HepG2 (cell line): ENCODE measurements around the gene MTOR. TPM values are rescaled to one million over a fixed set of nuclear protein-coding genes. Genes with fewer than 3 reads are reported as not detected.

Experiments used
- GABPA ChIP-seq, 2 experiments: IDR thresholded peaks; 2 replicates each; pipeline ENCODE4 v1.6.1; 2011 to 2016; ENCODE audit warnings: low read depth in 2 of 2, low read length in 1 of 2, missing biosample characterization in 1 of 2, missing genetic modification characterization in 1 of 2
- NFRKB ChIP-seq: fragments of 450-650 bp; IDR thresholded peaks from 2 replicates; pipeline ENCODE4 v1.6.1; 2017
- SOX13 ChIP-seq, 3 experiments: fragments of 450-650 bp in 1 of 3; sonication (generic) in 1 of 3; formaldehyde crosslinking in 1 of 3; IDR thresholded peaks in 2 of 3; conservative IDR thresholded peaks in 1 of 3; 2 replicates each; pipeline versions ENCODE4 v1.5.0 to v1.6.1; 2016 to 2020; ENCODE audit warnings: antibody characterized with exemption in 1 of 3, mild to moderate bottlenecking in 1 of 3, missing compliant biosample characterization in 1 of 3, missing genetic modification reagents in 1 of 3, moderate library complexity in 1 of 3
- ZFP1 ChIP-seq: IDR thresholded peaks from 2 replicates; pipeline ENCODE4 v1.6.1; 2016
- ZKSCAN1 ChIP-seq: fragments of 150-350 bp; IDR thresholded peaks from 2 replicates; pipeline ENCODE4 v1.6.1; 2014; ENCODE audit warnings: low read length
- ZMYM2 ChIP-seq: sonication (generic); formaldehyde crosslinking; IDR thresholded peaks from 2 replicates; pipeline ENCODE4 v1.8.0; 2022; ENCODE audit warnings: mild to moderate bottlenecking, missing genetic modification reagents
- ZNF235 ChIP-seq: sonication (generic); formaldehyde crosslinking; IDR thresholded peaks from 2 replicates; pipeline ENCODE4 v1.8.1; 2023; ENCODE audit warnings: mild to moderate bottlenecking, missing genetic modification reagents, borderline replicate concordance
- ZNF577 ChIP-seq: sonication (generic); formaldehyde crosslinking; IDR thresholded peaks from 2 replicates; pipeline ENCODE4 v1.4.0; 2020; ENCODE audit warnings: mild to moderate bottlenecking, low read depth, missing genetic modification reagents, borderline replicate concordance
- ZNF713 ChIP-seq: sonication (generic); formaldehyde crosslinking; IDR thresholded peaks from 2 replicates; pipeline ENCODE4 v1.4.0; 2020; ENCODE audit warnings: mild to moderate bottlenecking, missing genetic modification reagents
- ZNF792 ChIP-seq: IDR thresholded peaks from 2 replicates; pipeline ENCODE4 v1.6.1; 2016
- polyA plus RNA-seq, 8 experiments: library from polyadenylated mRNA; depleted of rRNA in 3 of 8; stranded (reverse) in 7 of 8; unstranded in 1 of 8; fragments of >200 nt; fragmentation: Illumina TruSeq in 4 of 8; extraction: Trizol in 4 of 8; gene quantifications; 2 replicates each; pipeline versions ENCODE4 v1.2.1 to v1.2.3, GENCODE V29; 2011 to 2016; ENCODE audit warnings: low read depth in 4 of 8, missing spikeins in 1 of 8, mixed read lengths in 1 of 8; ENCODE audit not compliant: insufficient read depth in 1 of 8
- total RNA-seq, 5 experiments: library from RNA; depleted of rRNA; stranded (reverse); fragments of >200 nt; fragmentation: Illumina TruSeq; extraction: Trizol; gene quantifications; 2 replicates each; pipeline ENCODE4 v1.2.3, GENCODE V29; 2016; ENCODE audit warnings: low read depth in 1 of 5
- TF ChIP-seq, protein P1 (sequence below): sonication (generic); formaldehyde crosslinking; IDR thresholded peaks from 2 replicates; pipeline ENCODE4 v1.4.0; 2020; ENCODE audit warnings: missing genetic modification reagents
- TF ChIP-seq, protein P2 (sequence below): sonication (generic); formaldehyde crosslinking; IDR thresholded peaks from one replicate; pipeline ENCODE4 v1.5.1; 2020; ENCODE audit warnings: mild to moderate bottlenecking, missing genetic modification reagents; ENCODE audit errors: not compliant biosample characterization
- TF ChIP-seq, protein P3 (sequence below): sonication (generic); formaldehyde crosslinking; IDR thresholded peaks from 2 replicates; pipeline ENCODE4 v1.9.0; 2021; ENCODE audit warnings: missing genetic modification reagents, mild to moderate bottlenecking, borderline replicate concordance
- TF ChIP-seq, protein P4 (sequence below): IDR thresholded peaks from 2 replicates; pipeline ENCODE4 v1.6.1; 2018; ENCODE audit warnings: missing genetic modification reagents, mild to moderate bottlenecking, missing compliant biosample characterization

Gene MTOR
- total and polyA plus RNA-seq, 2 of the 13 experiments (the other 11 are each of a cell fraction or from before 2014, with no cell fraction given), result 24.6 to 34.6 TPM

DNA sequence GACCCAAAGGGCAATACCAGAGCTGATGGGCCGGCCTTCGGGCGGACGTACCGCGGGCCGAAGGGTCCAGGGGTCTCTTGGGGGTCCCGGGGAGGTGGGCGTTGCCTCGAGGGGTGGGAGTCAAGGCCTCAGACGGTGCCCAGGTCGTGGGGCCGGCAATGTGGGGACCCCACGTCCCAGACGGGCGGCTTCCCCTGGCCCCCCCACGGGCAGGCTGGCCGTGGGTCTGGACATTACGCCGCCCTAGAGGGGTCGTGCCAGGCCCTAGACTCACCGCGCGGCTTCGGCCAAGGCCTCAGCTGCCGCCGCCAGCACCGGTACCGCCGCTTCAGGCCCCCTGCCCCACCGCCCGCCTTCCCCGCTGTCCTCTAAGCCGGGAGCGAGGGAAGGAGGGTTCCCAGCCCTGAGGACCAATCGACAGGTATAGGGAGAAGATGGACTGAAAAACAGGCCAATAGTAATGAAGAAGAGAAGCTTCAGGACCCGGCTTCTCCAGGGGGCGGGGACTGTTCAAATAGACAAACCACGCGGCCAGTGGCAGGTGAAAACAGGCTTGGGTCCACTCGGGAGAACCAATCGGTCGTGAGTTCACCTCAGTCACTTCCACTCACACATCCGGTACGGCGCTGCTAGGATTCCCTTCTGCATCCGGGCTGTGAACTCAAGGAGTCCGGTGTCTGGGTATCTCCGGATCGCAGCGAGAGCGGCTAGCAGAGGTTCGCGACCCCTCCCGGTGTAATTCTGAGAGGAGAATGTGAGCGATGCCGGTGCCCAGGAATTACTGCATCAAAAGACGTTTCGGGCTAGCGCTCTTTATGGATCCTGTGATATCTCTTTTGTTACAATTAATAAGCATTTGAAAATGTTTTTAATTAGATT is at the start of gene MTOR (continued):
- TF ChIP-seq ZNF713 (CRISPR knock-in tag) (no peak; the same call in 1 of the 2 replicates), ZNF235 (no peak), ZFP1 (CRISPR knock-in tag) (0 out of 2 replicates have a peak, but pooled peaks have one; percentile 55), NFRKB (no peak), ZKSCAN1 (peak; percentile 32; the same call in 1 of the 2 replicates), SOX13 (IDR thresholded peaks at IDR 0.05) (no peak), SOX13 (CRISPR knock-in tag; conservative IDR thresholded peaks at IDR 0.05 in 1 of 2, IDR thresholded peaks at IDR 0.05 in 1 of 2) (0 out of 4 replicates have a peak, but pooled peaks of 1 of the 2 experiments have one; percentile 31), ZNF577 (CRISPR knock-in tag) (no peak), ZMYM2 (CRISPR knock-in tag) (no peak), GABPA (IDR thresholded peaks at IDR 0.05; ENCODE audit: low read depth, low read length) (peak; percentile 99), GABPA (CRISPR knock-in tag; IDR thresholded peaks at IDR 0.05; ENCODE audit: low read depth) (peak; percentile 99), ZNF792 (CRISPR knock-in tag) (0 out of 2 replicates have a peak, but pooled peaks have one; percentile 53)
- TF ChIP-seq, protein P1, sequence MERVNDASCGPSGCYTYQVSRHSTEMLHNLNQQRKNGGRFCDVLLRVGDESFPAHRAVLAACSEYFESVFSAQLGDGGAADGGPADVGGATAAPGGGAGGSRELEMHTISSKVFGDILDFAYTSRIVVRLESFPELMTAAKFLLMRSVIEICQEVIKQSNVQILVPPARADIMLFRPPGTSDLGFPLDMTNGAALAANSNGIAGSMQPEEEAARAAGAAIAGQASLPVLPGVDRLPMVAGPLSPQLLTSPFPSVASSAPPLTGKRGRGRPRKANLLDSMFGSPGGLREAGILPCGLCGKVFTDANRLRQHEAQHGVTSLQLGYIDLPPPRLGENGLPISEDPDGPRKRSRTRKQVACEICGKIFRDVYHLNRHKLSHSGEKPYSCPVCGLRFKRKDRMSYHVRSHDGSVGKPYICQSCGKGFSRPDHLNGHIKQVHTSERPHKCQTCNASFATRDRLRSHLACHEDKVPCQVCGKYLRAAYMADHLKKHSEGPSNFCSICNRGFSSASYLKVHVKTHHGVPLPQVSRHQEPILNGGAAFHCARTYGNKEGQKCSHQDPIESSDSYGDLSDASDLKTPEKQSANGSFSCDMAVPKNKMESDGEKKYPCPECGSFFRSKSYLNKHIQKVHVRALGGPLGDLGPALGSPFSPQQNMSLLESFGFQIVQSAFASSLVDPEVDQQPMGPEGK, result peak; percentile 76
- TF ChIP-seq, protein P2, sequence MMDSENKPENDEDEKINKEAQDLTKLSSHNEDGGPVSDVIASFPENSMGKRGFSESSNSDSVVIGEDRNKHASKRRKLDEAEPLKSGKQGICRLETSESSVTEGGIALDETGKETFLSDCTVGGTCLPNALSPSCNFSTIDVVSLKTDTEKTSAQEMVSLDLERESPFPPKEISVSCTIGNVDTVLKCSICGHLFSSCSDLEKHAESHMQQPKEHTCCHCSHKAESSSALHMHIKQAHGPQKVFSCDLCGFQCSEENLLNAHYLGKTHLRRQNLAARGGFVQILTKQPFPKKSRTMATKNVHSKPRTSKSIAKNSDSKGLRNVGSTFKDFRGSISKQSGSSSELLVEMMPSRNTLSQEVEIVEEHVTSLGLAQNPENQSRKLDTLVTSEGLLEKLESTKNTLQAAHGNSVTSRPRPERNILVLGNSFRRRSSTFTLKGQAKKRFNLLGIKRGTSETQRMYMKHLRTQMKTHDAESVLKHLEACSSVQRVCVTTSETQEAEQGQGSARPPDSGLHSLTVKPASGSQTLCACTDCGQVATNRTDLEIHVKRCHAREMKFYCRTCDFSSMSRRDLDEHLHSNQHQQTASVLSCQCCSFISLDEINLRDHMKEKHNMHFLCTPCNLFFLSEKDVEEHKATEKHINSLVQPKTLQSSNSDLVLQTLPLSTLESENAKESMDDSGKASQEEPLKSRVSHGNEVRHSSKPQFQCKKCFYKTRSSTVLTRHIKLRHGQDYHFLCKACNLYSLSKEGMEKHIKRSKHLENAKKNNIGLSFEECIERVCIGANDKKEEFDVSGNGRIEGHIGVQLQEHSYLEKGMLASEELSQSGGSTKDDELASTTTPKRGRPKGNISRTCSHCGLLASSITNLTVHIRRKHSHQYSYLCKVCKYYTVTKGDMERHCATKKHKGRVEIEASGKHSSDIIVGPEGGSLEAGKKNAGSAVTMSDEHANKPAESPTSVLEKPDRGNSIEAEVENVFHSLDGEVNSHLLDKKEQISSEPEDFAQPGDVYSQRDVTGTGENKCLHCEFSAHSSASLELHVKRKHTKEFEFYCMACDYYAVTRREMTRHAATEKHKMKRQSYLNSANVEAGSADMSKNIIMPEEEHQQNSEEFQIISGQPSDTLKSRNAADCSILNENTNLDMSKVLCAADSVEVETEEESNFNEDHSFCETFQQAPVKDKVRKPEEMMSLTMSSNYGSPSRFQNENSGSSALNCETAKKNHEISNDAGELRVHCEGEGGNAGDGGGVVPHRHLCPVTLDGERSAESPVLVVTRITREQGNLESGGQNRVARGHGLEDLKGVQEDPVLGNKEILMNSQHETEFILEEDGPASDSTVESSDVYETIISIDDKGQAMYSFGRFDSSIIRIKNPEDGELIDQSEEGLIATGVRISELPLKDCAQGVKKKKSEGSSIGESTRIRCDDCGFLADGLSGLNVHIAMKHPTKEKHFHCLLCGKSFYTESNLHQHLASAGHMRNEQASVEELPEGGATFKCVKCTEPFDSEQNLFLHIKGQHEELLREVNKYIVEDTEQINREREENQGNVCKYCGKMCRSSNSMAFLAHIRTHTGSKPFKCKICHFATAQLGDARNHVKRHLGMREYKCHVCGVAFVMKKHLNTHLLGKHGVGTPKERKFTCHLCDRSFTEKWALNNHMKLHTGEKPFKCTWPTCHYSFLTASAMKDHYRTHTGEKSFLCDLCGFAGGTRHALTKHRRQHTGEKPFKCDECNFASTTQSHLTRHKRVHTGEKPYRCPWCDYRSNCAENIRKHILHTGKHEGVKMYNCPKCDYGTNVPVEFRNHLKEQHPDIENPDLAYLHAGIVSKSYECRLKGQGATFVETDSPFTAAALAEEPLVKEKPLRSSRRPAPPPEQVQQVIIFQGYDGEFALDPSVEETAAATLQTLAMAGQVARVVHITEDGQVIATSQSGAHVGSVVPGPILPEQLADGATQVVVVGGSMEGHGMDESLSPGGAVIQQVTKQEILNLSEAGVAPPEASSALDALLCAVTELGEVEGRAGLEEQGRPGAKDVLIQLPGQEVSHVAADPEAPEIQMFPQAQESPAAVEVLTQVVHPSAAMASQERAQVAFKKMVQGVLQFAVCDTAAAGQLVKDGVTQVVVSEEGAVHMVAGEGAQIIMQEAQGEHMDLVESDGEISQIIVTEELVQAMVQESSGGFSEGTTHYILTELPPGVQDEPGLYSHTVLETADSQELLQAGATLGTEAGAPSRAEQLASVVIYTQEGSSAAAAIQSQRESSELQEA, result peak; percentile 15
- TF ChIP-seq, protein P3, sequence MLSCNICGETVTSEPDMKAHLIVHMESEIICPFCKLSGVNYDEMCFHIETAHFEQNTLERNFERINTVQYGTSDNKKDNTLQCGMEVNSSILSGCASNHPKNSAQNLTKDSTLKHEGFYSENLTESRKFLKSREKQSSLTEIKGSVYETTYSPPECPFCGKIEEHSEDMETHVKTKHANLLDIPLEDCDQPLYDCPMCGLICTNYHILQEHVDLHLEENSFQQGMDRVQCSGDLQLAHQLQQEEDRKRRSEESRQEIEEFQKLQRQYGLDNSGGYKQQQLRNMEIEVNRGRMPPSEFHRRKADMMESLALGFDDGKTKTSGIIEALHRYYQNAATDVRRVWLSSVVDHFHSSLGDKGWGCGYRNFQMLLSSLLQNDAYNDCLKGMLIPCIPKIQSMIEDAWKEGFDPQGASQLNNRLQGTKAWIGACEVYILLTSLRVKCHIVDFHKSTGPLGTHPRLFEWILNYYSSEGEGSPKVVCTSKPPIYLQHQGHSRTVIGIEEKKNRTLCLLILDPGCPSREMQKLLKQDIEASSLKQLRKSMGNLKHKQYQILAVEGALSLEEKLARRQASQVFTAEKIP (CRISPR knock-in tag), result no peak
- TF ChIP-seq, protein P4, sequence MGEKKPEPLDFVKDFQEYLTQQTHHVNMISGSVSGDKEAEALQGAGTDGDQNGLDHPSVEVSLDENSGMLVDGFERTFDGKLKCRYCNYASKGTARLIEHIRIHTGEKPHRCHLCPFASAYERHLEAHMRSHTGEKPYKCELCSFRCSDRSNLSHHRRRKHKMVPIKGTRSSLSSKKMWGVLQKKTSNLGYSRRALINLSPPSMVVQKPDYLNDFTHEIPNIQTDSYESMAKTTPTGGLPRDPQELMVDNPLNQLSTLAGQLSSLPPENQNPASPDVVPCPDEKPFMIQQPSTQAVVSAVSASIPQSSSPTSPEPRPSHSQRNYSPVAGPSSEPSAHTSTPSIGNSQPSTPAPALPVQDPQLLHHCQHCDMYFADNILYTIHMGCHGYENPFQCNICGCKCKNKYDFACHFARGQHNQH (CRISPR knock-in tag), result peak; percentile 75; the same call in 1 of the 2 replicates
